RKO (cell line): ENCODE data around the gene SOX5.
A peak's percentile ranks its signal among the peaks of the same experiment; 100 is the strongest.
"Not testable (repeated sequence)": the region's sequence is repeated elsewhere in the genome, so short reads cannot be mapped to it uniquely, and the experiment has no call there.

Experiments
- DNase-seq: peaks from one replicate; pipeline ENCODE4 v3.0.0-alpha.2; 2016; ENCODE audit warnings: low spot score

SOX5 gene

GRCh38 chr12:23540572-23540971, 408.9 kb downstream of the SOX5 start:
- no peak for DNase-seq

- no peak for DNase-seq
Observed at GRCh38 chr12:23536293-23536692, 413.2 kb downstream of the SOX5 start.

GRCh38 chr12:23535441-23535840, 414.0 kb downstream of the SOX5 start:
- no peak for DNase-seq

GRCh38 chr12:23534196-23534595, 415.3 kb downstream of the SOX5 start:
- no peak for DNase-seq

GRCh38 chr12:23533699-23534098, 415.8 kb downstream of the SOX5 start:
- DNase-seq, result no peak

- DNase-seq, result no peak
Observed at GRCh38 chr12:23533265-23533664, 416.2 kb downstream of the SOX5 start.

GRCh38 chr12:23528316-23528715, 421.2 kb downstream of the SOX5 start:
- no peak for DNase-seq

- DNase-seq, result no peak
Observed at GRCh38 chr12:23525450-23526072, 423.9 kb downstream of the SOX5 start.

- DNase-seq, result no peak
Observed at GRCh38 chr12:23523339-23523738, 426.1 kb downstream of the SOX5 start.

- not testable (repeated sequence) for DNase-seq
Observed at GRCh38 chr12:23519444-23519843, 430.0 kb downstream of the SOX5 start.

GRCh38 chr12:23515785-23516184, 433.7 kb downstream of the SOX5 start:
- DNase-seq, result not testable (repeated sequence)

GRCh38 chr12:23510484-23510883, 439.0 kb downstream of the SOX5 start:
- no peak for DNase-seq

- DNase-seq, result not testable (repeated sequence)
Observed at GRCh38 chr12:23509832-23510231, 439.6 kb downstream of the SOX5 start.

GRCh38 chr12:23507785-23508184, 441.7 kb downstream of the SOX5 start:
- DNase-seq, result not testable (repeated sequence)

- DNase-seq, result not testable (repeated sequence)
Observed at GRCh38 chr12:23505736-23506135, 443.7 kb downstream of the SOX5 start.

GRCh38 chr12:23504641-23505399, 444.6 kb downstream of the SOX5 start:
- DNase-seq, result no peak

- no peak for DNase-seq
Observed at GRCh38 chr12:23504043-23504442, 445.4 kb downstream of the SOX5 start.

- DNase-seq, result no peak
Observed at GRCh38 chr12:23503544-23503943, 445.9 kb downstream of the SOX5 start.

GRCh38 chr12:23502259-23502658, 447.2 kb downstream of the SOX5 start:
- no peak for DNase-seq

GRCh38 chr12:23495472-23495871, 454.0 kb downstream of the SOX5 start:
- no peak for DNase-seq

GRCh38 chr12:23493672-23494071, 455.8 kb downstream of the SOX5 start:
- DNase-seq, result peak; percentile 0

GRCh38 chr12:23491029-23491428, 458.4 kb downstream of the SOX5 start:
- DNase-seq, result not testable (repeated sequence)

- no peak for DNase-seq
Observed at GRCh38 chr12:23488130-23488529, 461.3 kb downstream of the SOX5 start.

- DNase-seq, result no peak
Observed at GRCh38 chr12:23484238-23484637, 465.2 kb downstream of the SOX5 start.
